NCI-H2196 treated with DMSO at 0.1 percent for 48 hours (cell line): Measurements from ENCODE around the gene GP5.

ENCODE experiments used
- DNase-seq: peaks from one replicate; lab custom pipeline; 2025; ENCODE audit not compliant: unreplicated experiment; lab: John Stamatoyannopoulos, UW

Gene GP5

GRCh38 chr3:194379231-194379630 is 19.8 kb downstream of the GP5 start:
- DNase-seq: no peak

- DNase-seq: no peak
Measured at GRCh38 chr3:194377708-194378107, 21.4 kb downstream of the GP5 start.

GRCh38 chr3:194376241-194376560 is 22.9 kb downstream of the GP5 start:
- no peak for DNase-seq

GRCh38 chr3:194375473-194376240 is 23.4 kb downstream of the GP5 start:
- DNase-seq: no peak

GRCh38 chr3:194374935-194375334 is 24.1 kb downstream of the GP5 start:
- no peak for DNase-seq

- DNase-seq: no peak
Measured at GRCh38 chr3:194373899-194374298, 25.2 kb downstream of the GP5 start.

GRCh38 chr3:194373028-194373427 is 26.0 kb downstream of the GP5 start:
- no peak for DNase-seq

- DNase-seq: no peak
Measured at GRCh38 chr3:194370753-194371152, 28.3 kb downstream of the GP5 start.

- DNase-seq: no peak
Measured at GRCh38 chr3:194369522-194370279, 29.4 kb downstream of the GP5 start, which contains the start of gene LRRC15. Gene LRRC15, minus strand, starts transcription at chr3:194369743. Its CDS starts 8,700 bp downstream, at chr3:194361043.

GRCh38 chr3:194368918-194369317 is 30.1 kb downstream of the GP5 start:
- DNase-seq: no peak

GRCh38 chr3:194367992-194368841 is 30.8 kb downstream of the GP5 start:
- no peak for DNase-seq

GRCh38 chr3:194365978-194366490 is 33.0 kb downstream of the GP5 start:
- no peak for DNase-seq

GRCh38 chr3:194365526-194365925 is 33.5 kb downstream of the GP5 start:
- DNase-seq: no peak

- DNase-seq: no peak
Measured at GRCh38 chr3:194364652-194365434, 34.2 kb downstream of the GP5 start.

GRCh38 chr3:194364314-194364651 is 34.8 kb downstream of the GP5 start:
- DNase-seq: no peak

GRCh38 chr3:194360568-194360967 is 38.5 kb downstream of the GP5 start:
- no peak for DNase-seq

GRCh38 chr3:194357681-194358080 is 41.4 kb downstream of the GP5 start:
- no peak for DNase-seq

GRCh38 chr3:194355379-194355778 is 43.7 kb downstream of the GP5 start:
- DNase-seq: no peak

GRCh38 chr3:194354315-194354714 is 44.8 kb downstream of the GP5 start:
- DNase-seq: no peak

GRCh38 chr3:194352667-194353246 is 46.3 kb downstream of the GP5 start:
- no peak for DNase-seq
